NCI-H1092 treated with DMSO at 0.1 percent for 48 hours (cell line): ENCODE measurements around the gene PLXNB2.

Experiments used
- DNase-seq: peaks from one replicate; lab custom pipeline; 2025; lab: John Stamatoyannopoulos, UW

The PLXNB2 gene

DNA sequence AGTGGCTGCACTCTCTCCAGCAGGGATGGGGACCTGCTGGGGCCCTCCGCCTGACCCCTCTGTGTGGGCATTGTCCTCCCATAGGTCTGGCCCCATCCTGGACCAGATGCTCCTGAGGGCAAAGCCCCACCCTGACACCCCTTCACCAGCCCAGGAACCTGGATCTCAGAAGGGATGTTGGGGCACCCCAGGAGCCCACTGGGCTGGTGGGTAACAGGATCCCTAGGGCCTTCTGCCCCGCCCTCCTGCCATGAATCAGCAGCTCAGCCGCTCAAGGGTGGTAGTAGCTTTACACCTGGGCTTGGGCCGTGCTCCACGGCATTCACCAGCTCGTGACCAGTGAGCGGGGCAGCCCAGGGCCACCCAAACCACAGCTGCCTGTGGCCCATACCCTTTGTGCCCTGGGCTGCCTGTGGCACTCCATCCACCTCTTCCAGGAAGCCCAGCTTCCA, 45.0 kb downstream of the PLXNB2 start:
- DNase-seq, result no peak

DNA sequence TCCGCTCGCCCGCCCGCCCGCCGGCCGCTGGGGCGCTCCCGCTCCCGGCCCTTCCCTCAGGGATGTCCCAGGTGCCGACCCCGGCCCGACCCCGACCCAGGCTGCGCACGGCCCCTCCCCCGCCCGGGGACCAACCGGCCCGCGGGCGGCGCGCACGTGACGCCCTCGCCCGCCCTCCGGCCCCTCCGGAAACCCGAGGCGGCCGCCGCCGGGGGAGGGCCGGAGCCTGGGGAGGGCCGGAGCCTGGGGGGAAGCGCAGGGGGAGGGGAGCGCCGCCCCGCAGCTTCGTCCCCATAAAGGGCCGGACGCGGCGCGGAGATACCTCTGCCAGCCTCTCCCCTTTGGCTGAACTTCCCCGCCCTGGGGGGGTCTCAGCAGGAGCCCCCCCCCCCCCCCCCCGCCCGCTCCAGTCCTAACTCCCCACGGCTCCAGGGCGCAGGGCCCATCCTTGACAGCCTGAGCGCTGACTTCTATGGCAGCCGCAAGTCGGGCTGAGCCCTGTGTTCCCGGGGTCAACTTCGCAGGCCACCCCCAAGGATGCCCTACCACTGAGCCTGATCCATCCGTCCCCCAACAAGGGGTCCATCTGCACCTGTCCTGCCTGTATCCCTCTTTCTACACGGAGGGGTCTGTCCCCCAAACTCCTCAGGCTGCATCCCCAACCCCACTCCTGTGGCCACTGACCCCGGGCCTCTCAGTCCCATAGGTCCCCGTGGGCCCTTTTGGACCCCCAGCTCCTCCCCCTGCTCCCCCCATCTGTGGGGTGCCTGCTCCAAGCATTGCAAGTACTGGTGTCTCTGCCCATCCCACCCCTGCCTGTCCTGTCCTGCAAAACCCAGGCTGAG, 45.6 kb downstream of the PLXNB2 start, which contains the start of gene MAPK12:
MAPK12 (minus strand) TSS at position 69 of the 845 bp plus-strand sequence. CDS start 174 bp downstream, outside the sequence.
- DNase-seq, result no peak

DNA sequence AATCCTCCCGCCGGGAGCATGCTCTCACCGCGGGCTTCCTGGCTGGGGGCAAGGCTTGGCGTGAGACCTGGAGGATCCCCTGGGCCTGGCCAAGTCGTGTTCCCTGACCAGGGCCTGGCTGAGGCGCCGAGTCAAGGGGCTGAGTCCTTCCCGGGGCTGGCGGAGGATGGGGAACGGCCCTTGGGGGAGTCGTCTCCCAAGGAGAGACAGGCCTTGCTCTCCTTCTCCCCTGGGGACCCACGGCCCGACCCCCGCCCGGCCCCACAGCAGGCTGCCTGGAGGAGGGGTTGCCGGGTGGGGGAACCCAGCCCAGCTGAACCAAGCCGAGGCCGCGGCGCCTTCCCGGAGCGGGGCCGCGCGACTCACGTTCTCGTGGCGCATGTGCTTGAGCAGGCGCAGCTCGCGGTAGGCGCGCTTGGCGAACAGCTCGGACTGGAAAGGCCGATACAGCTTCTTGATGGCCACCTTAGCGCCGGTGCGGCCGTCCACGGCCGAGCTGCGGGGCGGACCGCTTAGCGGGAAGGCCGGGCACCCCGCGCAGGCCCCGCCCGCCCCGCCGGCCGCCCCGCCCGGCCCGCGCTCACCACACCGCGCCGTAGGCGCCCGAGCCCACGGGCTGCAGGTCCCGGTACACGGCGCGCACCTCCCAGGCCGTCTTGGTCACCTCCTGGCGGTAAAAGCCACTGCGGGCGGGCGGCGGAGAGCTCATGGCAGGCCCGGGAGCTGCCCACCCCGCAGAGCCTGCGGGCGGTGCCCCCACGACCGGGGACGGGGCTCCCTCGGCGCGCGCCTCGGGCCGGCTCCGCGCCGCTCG, 46.4 kb downstream of the PLXNB2 start:
- DNase-seq, result no peak

DNA sequence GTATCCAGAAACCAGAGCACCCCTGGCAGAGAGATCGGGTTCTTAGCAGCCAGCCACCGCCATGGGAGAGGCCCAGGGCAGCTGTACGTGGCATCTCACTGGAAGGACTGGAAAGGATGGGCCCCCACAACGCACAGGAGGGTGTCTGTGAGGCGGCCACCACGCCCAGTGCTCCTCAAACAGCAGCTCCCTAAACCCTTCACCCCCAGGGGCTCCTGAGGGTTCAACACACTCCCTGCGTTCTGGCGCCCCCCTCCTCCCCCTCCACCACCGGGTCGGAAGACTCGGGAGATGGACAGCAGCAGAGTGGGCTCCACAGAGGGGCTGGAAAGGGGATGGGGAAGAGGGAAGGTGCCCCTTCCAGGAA, 47.0 kb downstream of the PLXNB2 start:
- no peak for DNase-seq

DNA sequence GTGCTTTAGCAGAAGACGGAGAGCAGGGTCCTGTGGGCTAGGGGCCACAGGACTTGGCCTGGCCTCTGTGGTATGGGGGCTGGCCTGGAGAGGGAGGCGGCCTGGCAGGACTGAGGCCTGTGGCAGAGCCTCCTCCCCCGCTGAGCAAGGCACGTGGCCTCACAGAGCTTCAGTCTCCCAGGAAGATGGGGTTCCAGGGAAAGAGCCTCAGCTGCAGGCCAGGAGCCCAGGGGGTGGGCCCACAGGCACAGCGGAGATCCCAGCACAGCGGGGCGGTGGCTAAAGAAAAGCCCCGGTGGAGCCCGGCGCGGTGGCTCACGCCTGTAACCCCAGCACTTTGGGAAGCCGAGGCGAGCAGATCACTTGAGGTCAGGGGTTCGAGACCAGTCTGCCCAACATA, 48.1 kb downstream of the PLXNB2 start:
- no peak for DNase-seq

DNA sequence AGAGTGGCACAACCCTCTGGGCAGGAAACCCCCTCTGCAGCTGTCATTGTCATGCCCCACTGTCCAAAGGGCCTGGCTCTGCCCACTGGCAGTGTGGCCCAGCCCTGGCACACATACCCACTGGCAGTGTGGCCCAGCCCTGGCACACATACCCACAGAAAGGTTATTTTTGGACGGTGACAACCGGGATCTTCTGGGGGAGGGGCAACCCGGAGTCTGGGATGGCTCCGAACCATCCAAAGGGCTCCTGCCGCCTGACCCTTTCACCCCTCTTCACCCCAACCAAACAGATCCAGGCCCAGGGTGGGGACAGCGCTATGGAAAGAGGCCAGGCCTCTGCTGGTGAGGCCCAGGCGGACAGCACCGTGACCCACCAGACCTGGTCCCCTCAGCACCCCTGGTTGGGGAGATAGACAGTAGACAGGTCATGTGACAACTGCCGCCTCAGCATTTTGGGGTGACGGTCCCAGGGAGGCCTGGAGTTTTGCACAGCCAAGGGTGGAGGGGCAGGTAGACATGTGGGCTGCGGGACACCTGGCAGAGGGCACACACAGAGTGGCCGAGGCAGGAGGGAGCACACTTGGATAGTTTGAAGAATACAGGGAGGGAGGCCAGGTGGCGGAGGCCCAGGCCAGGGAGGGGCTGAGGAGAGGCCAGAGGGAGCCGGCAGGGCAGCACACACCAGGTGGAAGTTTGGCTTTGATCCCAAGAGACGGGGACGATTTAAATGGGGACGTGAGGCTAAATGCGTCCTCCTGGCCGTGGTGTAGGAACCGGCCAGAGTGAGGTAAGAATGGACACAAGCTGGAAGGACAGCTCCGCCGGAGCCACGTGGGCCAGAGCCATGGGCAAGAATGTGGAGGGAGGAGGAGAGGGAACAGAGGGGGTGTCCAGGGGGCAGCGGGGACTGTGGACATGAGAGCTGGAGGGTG, 48.8 kb downstream of the PLXNB2 start:
- DNase-seq, result no peak

DNA sequence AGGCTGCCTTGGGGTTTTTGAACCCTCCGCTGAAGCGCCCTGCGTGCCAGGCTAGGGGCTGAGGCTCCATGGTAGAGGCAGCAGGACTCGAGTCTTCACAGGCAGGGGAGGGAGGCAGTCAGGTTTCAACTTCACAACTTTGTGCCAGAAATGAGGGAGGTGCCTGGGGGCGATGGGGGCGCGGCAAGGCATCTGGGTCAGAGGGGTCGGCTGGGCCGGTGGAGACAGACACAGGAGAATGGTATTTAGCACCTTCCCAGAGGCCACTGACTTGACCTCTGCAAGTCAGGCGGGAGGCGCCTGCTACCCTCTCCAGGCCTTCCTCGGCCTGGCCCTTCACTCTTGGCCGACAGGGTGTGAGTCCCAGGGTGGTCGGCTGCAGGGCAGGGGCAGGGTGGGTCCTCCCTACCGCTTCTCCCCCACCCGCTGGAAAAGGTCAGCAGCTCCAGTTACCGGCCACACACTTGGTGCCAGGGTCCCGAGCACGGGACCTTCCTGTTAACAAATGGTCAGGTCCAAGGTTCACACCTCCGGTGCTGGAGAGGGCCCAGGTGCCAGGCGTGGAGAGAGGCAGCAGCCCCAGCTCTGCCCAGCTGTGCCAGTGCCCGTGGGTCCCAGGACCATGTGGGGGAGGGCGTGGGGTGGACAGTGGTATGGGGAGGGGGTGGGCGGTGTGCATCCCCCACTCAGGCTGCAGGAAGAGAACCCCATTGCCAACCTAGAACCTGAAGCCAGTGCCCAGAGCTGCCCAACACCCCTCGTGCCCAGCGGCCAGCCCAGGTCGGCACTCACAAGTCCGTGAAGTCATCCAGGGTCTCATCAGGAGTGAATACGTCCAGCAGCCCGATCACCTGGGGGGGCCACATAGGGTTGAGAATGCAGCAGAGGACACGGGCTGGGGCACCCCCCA, 49.7 kb downstream of the PLXNB2 start:
- no peak for DNase-seq

DNA sequence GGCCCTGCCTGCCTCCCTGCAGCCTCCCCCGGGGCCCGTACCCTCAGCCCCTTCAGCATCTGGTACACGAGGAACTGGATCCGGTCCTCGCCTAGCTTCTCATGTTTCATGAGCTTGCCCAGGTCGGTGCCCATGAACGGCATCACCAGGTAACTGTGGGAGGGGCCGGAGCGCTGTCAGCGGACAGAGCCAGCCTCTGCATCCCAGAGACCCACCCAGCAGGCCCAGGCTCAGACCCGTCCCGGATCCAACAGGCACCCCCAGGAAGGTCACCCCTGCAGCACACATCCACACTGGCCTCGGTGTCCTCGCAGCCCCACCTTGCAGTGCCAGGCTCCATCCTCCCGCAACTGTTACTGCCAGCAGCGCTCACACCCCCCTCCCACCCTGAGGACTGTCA, 50.4 kb downstream of the PLXNB2 start:
- DNase-seq, result no peak

DNA sequence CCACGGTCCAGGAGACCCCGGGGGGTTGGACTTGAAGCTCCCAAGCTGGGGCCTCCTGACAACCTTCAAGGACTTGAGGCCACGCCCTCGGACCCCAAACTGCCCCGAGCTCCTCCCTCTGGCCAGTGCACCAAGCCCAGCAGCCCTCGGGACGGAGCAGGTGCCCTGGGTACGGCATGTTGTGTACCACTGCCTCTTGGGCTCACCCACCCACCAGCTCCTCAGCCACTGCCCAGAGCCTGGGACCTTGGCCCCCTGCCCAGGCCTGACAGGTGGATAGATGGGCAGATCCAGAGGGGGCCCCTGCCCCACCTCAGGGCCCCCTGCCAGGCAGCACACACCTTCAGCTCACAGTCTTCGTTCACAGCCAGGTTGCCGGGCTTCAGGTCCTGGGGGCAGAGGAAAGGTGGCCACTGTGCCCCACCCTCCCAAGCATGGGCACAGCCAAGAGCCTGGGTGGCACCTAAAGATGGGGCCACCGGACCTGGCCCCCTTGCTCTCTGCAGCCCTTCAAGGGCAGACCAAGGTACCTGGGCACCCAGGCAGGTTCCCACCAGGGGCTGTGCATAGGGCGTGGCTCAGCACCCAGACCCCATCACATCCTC, 51.1 kb downstream of the PLXNB2 start:
- no peak for DNase-seq

DNA sequence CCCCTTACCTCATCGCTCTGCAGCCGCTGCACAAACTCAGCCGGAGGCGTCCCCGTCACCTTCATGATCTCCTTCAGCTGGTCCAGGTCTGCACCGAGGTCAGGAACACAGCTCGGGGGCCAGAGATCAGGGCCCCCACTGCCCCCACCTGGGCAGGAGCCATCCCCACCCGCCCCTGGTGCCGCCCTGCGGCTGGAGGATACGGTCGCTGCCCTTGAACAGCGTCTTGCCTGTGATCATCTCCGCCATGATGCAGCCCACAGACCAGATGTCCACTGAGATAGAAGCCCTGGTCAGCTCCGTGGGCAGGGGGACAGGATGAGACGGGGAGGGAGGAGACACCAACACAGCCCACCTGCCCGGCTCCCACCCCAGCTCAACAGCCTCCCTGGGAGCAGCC, 51.8 kb downstream of the PLXNB2 start:
- no peak for DNase-seq

DNA sequence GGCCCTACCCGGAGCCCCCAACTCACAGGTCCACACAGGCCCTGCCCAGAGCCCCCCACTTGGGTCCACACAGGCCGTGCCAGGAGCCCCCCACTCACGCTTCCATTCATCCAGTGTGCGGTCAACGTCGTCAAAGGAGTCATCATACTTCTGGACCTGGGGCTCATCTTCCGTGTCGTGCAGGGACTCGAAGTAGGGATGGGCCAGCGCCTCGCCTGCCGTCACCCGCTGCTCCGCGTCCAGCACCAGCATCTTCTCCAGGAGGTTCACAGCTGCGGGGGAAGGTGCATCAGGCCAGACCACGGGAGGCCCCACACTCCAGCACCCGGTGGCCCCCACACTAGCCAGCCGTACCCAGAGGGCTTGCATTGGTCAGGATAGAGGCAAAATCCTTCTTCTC, 52.3 kb downstream of the PLXNB2 start:
- no peak for DNase-seq

DNA sequence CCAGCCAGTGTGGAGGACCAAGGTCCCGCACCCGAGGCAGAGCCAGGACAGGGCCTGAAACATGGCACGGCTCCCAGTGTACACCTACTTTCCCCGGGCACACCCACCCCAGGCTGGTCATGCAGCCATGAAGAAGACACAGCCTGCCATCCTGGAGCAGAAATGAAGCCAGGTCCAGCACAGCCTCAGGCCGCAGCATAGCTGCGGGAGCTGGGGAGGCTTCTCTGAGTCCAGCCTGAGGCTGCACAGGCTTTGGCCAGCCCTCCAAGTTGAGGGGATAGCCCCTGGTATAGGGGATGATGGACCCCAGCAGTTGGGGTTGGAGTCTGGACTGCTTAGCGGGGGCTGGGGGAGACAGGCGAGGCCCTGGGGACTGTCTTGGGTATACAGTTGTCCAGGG, 53.5 kb downstream of the PLXNB2 start:
- no peak for DNase-seq

DNA sequence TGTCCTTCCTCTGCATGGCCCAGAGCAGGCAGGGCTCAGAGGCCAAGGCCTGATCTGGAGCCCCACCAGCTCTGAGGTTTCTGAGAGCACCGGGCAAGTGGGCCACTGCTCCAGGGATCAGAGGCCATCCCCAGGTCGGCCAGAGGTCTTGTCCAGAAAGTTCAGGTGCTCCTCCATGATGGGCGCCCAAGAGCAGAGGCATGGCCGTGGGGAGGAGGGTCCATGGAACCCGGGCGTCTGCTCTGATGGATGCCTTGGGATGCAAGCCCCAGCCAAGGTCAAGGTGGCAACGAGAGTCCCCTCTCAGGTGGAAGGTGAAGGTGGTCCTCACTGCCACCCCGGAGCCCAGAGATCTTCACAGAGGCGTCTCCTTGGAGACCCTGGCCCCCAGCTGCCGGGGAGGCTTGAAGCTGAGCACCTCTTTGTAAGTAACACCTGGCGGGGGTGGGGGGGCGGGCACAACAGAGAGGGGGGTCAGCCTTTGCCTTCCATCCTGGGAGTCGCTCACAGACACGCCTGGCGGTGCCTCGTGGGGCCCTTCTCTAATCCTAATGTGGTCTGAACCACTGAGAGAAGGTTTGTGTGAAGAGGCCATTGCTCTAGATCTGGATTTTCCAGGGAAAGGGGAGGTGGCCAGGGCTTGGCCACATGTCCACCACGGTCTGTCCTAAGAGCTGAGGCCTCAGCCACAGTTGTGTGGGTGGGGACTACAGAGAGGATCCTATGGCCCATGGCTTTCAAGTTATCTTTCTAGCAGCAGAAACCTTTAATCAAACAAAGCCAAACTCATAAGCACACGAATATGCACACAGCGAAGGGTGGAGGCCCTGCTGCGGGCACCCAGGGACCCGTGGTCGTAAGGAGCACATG, 54.2 kb downstream of the PLXNB2 start:
- no peak for DNase-seq

DNA sequence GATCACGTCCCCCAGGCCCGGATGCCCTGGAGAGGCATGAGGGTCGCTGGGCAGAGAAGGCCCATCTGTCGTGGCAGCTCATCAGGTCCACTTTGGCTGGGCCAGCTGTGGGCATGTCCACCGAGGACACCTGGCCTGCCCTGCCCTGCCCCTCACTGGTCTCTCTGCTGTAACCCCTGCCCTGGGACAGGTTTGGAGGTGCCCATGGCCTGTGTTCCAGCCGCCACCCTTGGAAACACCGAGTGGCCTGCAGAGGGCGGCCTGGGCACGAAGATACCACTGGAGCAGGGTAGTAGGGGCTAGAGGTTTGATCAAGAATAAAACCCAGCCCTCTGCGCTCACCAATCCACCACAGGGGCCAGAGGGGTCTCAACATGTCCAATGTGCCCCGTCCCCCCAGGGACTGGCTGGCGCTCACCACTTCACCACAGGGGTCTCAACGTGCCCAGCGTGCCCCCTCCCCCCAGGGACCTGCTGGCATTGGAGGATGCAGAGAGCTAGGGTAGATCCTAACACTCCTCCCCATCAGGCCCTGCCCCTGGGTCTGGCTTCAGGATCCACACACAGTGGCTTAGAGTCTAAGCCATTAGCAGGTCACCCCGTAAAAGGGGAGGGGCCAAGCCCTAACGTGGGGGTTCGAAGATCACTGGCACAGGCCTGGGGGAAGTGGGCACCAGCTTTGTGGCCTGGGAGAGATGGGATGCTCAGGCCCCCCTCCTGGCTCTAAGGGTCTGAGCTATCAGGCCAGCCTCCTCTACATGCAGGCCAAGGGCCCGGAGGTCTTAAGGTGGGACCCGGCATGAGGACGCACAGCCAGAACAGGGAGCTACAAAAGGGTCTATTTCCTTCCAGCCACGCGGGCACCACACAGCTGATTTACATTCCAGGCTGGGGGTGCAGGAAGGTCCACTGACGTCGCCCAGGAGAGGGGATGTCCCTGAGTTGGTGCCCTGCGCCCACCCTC, 55.1 kb downstream of the PLXNB2 start:
- DNase-seq, result no peak

DNA sequence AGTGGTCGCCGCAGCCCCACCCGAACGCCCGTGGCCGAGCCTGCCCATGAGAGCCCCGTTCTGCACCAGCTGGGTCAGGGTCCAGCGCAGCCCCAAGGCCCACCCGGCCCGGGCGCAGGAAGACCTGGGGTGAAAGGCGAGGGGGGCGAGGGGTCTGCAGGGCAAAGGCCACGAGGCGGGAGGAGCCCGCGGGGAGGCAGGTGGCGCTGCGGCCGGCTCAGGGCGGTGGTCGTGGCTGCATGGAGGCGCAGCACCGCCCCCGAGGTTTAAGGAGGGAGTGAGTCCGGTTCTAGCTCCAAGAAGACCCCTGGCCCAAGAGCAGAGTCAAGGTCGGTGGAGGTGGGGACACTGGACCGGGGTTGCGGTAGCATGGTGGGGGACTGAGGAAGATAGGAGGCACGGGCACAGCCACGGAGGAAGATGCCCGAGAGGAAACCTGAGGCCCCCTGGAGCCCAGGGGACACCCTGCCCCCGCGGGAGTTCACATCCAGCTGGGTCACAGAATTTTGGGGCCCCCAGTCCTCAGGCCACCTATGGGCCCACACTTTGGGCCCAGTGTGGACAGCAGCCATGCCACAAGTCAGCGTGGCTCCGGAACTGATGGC, 55.9 kb downstream of the PLXNB2 start:
- no peak for DNase-seq

DNA sequence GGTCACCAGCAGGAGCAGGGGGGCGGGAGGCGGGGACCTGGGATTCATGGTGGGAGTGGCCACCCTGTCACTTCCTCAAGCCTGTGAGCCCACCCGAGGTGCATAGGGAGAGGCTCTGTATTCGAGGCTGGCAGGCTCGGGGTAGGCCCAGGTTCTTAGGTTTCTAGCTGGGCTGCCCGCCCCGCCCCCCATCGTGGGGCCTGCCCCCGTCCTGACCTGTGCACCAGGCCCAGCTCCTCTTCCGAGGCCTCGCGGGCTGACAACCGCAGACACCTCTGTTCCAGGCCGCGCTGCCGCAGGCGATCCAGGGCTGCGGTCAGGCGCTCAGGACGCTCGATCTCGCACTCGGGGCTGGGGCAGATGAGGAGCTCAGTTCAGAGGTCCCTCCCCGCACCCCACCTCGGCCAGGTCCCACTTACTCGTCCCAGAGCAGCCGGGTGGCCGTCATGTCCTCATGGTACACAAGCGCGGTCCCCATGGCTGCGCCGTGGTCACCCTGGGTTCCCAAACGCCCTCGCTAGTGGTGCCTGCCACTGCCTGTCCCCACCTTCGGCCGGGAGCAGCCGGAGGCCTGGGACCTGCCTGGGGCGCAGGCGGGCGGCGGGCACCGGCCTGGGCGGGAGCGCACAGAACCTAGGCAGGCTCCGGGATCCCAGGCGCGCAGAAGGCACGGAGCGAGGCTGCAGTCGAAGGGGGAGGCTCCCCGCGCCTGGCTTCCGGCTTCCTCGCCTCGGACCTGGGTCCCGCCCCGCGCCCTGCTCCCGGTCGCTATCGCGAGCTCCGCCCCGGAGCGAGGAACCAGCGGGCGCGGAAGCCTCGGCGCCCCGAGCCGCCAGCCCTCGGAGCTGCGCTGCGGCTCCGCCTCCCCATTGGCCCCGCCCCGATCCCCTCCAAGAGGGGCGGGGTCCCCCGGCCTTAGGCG, 56.6 kb downstream of the PLXNB2 start, which contains the start of gene HDAC10:
HDAC10 (minus strand) TSS at position 711 of the 922 bp plus-strand sequence; CDS start at position 478, 233 bp downstream.
- DNase-seq, result peak; percentile 11

DNA sequence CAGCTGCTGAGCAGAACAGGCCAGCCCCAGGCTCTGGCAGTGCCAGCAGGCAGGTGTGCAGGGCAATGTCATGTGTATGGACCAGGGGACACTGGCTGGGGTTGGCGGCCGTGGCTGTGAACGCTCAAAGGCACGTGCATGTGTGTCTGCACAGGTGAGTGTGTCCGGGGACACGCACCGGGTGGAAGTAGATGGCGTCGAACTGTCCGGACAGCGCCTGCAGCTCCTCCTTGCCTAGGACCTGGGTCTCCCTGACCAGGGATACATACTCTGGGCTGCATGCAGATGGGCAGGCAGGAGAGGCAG, 57.2 kb downstream of the PLXNB2 start:
- DNase-seq, result no peak
